ENCODE results near the gene LY9. TPM values are rescaled to one million over a fixed set of nuclear protein-coding genes. Genes with fewer than 3 reads are reported as not detected.

Gene LY9
- total RNA-seq, 4 donors from 2014 or later: 0.22 to 3.0 (median 1.9) TPM; not detected in 1

- Histone ChIP-seq H3K36me3 (no peaks in the 10 kb centered on the region), H3K9me3 (no peaks in the 10 kb centered on the region), H3K27ac (no peak overlapping the region), H3K4me3 (no peak overlapping the region), H3K4me1 (no peaks in the 10 kb centered on the region), H3K27me3 (no peaks in the 10 kb centered on the region)
- WGBS, 2 donors: 67 to 76% methylated on average over 5 of the region's 5 CpGs
- no peak for DNase-seq (ENCODE audit: low spot score in 2 of 2)
- TF ChIP-seq, protein P1, sequence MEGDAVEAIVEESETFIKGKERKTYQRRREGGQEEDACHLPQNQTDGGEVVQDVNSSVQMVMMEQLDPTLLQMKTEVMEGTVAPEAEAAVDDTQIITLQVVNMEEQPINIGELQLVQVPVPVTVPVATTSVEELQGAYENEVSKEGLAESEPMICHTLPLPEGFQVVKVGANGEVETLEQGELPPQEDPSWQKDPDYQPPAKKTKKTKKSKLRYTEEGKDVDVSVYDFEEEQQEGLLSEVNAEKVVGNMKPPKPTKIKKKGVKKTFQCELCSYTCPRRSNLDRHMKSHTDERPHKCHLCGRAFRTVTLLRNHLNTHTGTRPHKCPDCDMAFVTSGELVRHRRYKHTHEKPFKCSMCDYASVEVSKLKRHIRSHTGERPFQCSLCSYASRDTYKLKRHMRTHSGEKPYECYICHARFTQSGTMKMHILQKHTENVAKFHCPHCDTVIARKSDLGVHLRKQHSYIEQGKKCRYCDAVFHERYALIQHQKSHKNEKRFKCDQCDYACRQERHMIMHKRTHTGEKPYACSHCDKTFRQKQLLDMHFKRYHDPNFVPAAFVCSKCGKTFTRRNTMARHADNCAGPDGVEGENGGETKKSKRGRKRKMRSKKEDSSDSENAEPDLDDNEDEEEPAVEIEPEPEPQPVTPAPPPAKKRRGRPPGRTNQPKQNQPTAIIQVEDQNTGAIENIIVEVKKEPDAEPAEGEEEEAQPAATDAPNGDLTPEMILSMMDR (IDR thresholded peaks at IDR 0.05): no peak
- no peak for TF ChIP-seq EP300 (IDR thresholded peaks at IDR 0.05)
These were observed 39.8 kb upstream of the LY9 start for GRCh38 chr1:160755911-160756848.

DNA sequence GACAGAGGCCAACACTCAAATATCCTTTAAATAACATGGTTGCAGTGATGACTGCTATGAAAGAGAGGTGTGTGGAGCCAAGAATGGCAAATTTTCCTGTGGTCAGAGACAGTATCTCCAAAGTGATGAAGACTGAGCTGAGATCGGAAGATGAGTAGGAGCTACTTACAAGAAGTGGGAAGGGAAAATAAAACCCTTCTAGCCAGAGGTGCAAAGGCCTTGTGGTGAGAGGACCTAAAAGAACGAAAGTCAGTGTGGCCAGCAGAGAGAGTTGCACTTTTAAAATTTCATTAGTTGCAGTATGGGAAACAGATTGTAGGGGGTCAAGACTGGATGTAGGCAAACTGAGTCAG lies 39.1 kb upstream of the LY9 start:
- H3K27ac ChIP-seq: no peak overlapping the region
- DNase-seq (ENCODE audit: low spot score in 2 of 2): no peak
- 87 to 91% methylated on average over 2 of the region's 2 CpGs for WGBS, 2 donors
- H3K9me3 ChIP-seq: no peaks in the 10 kb centered on the region
- H3K4me1 ChIP-seq: no peaks in the 10 kb centered on the region
- H3K4me3 ChIP-seq: no peak overlapping the region
- H3K27me3 ChIP-seq: no peaks in the 10 kb centered on the region
- TF ChIP-seq EP300 (IDR thresholded peaks at IDR 0.05) (no peak), POLR2A (IDR thresholded peaks at IDR 0.05) (no peak)
- TF ChIP-seq, protein P1 (IDR thresholded peaks at IDR 0.05): no peak
- no peaks in the 10 kb centered on the region for H3K36me3 ChIP-seq

DNA sequence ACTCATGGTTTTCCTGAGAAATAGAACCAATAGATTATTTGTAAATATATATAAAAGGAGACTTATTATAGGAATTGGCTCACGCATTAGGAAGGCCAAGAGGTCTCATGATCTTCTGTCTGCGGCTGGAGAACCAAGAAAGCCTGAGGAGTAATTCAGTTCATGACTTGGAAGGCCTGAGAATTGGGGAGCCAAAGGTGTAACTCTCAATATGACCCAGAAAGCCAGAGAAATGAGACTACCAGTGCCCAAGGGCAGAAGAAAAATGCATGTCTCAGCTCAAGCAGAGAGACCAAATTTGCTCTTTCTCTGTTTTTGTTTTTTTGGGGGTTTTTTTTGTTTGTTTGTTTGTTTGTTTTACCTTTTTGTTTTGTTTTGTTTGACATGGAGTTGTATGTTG lies 37.5 kb upstream of the LY9 start:
- H3K4me1 ChIP-seq: no peaks in the 10 kb centered on the region
- no peak overlapping the region for H3K27ac ChIP-seq
- H3K9me3 ChIP-seq: no peaks in the 10 kb centered on the region
- no peak for DNase-seq (ENCODE audit: low spot score in 2 of 2)
- WGBS, 2 donors: 92% methylated on average over 2 of the region's 2 CpGs
- no peaks in the 10 kb centered on the region for H3K36me3 ChIP-seq
- H3K27me3 ChIP-seq: no peaks in the 10 kb centered on the region
- TF ChIP-seq, protein P1 (IDR thresholded peaks at IDR 0.05): no peak
- TF ChIP-seq EP300 (IDR thresholded peaks at IDR 0.05) (no peak), POLR2A (IDR thresholded peaks at IDR 0.05) (no peak)
- H3K4me3 ChIP-seq: no peak overlapping the region

GRCh38 chr1:160759740-160760139 lies 36.2 kb upstream of the LY9 start:
- Histone ChIP-seq H3K27me3 (no peaks in the 10 kb centered on the region), H3K4me3 (no peak overlapping the region), H3K27ac (no peak overlapping the region), H3K9me3 (no peaks in the 10 kb centered on the region), H3K4me1 (no peaks in the 10 kb centered on the region), H3K36me3 (no peaks in the 10 kb centered on the region)
- DNase-seq (ENCODE audit: low spot score in 2 of 2): no peak
- TF ChIP-seq, protein P1 (IDR thresholded peaks at IDR 0.05): no peak
- TF ChIP-seq EP300 (IDR thresholded peaks at IDR 0.05) (no peak), POLR2A (IDR thresholded peaks at IDR 0.05) (no peak)

DNA sequence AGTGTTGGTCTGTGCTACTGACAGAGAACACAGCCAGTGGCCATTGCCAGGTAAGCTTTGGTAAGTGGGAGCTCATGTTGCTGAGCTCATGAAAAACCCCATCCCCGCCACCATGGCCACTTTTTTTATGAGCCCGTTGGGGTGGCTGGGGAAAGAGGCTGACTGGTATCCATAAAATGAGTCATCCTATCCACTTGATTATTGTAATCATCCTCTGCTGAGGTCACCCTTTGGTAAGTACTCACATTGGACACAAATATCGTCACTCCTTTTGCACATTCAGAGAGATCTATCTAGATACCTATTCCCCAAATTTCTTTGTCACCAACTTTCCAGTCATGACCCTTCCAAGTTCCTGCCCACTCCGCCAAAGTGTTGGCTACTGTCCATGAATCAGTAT lies 34.9 kb upstream of the LY9 start:
- no peak for TF ChIP-seq POLR2A (IDR thresholded peaks at IDR 0.05)
- TF ChIP-seq, protein P1 (IDR thresholded peaks at IDR 0.05): no peak
- no peak for TF ChIP-seq EP300 (IDR thresholded peaks at IDR 0.05)
- 83 to 86% methylated on average over 4 of the region's 4 CpGs for WGBS, 2 donors

More for the DNA sequence above, 34.9 kb upstream of the LY9 start:
- Histone ChIP-seq H3K4me1 (no peaks in the 10 kb centered on the region), H3K27me3 (no peaks in the 10 kb centered on the region), H3K4me3 (no peak overlapping the region), H3K36me3 (no peaks in the 10 kb centered on the region), H3K9me3 (no peaks in the 10 kb centered on the region), H3K27ac (no peak overlapping the region)
- DNase-seq (ENCODE audit: low spot score in 2 of 2): no peak

Data from tibial nerve (tissue), 4 donors.